HEK293 (cell line): ENCODE results near the gene MYO1D.

ENCODE experiments used
- EGR2 ChIP-seq: fragments of 450-650 bp; formaldehyde crosslinking; IDR thresholded peaks from 2 replicates; pipeline ENCODE4 v1.5.1; 2016; ENCODE audit warnings: low read depth, missing biosample characterization, missing genetic modification characterization
- HOXC10 ChIP-seq: sonication (generic); formaldehyde crosslinking; IDR thresholded peaks from 2 replicates; pipeline ENCODE4 v1.8.1; 2023; ENCODE audit warnings: mild to moderate bottlenecking, missing genetic modification reagents
- KLF10 ChIP-seq: fragments of 450-650 bp; IDR thresholded peaks from 2 replicates; pipeline ENCODE4 v1.5.1; 2018; ENCODE audit warnings: missing biosample characterization, mild to moderate bottlenecking, missing genetic modification characterization
- KLF7 ChIP-seq: fragments of 450-650 bp; formaldehyde crosslinking; IDR thresholded peaks from 2 replicates; pipeline ENCODE4 v1.5.1; 2016; ENCODE audit warnings: missing biosample characterization, missing genetic modification characterization, borderline replicate concordance
- PRDM1 ChIP-seq: fragments of 450-650 bp; formaldehyde crosslinking; IDR thresholded peaks from 2 replicates; pipeline ENCODE4; 2016; ENCODE audit warnings: missing biosample characterization, missing genetic modification characterization
- REST ChIP-seq: fragments of 450-650 bp; formaldehyde crosslinking; IDR thresholded peaks from 2 replicates; pipeline ENCODE4 v1.5.1; 2016; ENCODE audit warnings: missing biosample characterization, missing genetic modification characterization
- SP2 ChIP-seq: fragments of 450-650 bp; formaldehyde crosslinking; IDR thresholded peaks from 2 replicates; pipeline ENCODE4 v1.5.1; 2016; ENCODE audit warnings: missing biosample characterization, missing genetic modification characterization
- WT1 ChIP-seq: fragments of 450-650 bp; formaldehyde crosslinking; IDR thresholded peaks from 2 replicates; pipeline ENCODE4 v1.5.1; 2016; ENCODE audit warnings: missing biosample characterization, missing genetic modification characterization
- ZBTB11 ChIP-seq: fragments of 450-650 bp; formaldehyde crosslinking; conservative IDR thresholded peaks from 2 replicates; pipeline ENCODE4 v1.5.1; 2016; ENCODE audit warnings: low read depth, missing biosample characterization, missing genetic modification characterization
- ZFP69B ChIP-seq: fragments of 450-650 bp; formaldehyde crosslinking; IDR thresholded peaks from 2 replicates; pipeline ENCODE4 v1.5.1; 2016; ENCODE audit warnings: missing biosample characterization, missing genetic modification characterization
- ZNF24 ChIP-seq: fragments of 450-650 bp; formaldehyde crosslinking; IDR thresholded peaks from 2 replicates; pipeline ENCODE4 v1.5.1; 2016; ENCODE audit warnings: missing biosample characterization, missing genetic modification characterization
- ZNF324 ChIP-seq: fragments of 450-650 bp; formaldehyde crosslinking; IDR thresholded peaks from 2 replicates; pipeline ENCODE4 v1.5.1; 2016; ENCODE audit warnings: missing biosample characterization, missing genetic modification characterization
- ZNF391 ChIP-seq: fragments of 450-650 bp; formaldehyde crosslinking; IDR thresholded peaks from 2 replicates; pipeline ENCODE4 v1.5.1; 2016; ENCODE audit warnings: low read depth, missing biosample characterization, missing genetic modification characterization, borderline replicate concordance
- ZNF404 ChIP-seq: fragments of 450-650 bp; formaldehyde crosslinking; IDR thresholded peaks from 2 replicates; pipeline ENCODE4 v1.5.1; 2017; ENCODE audit warnings: missing biosample characterization, missing genetic modification characterization
- ZNF423 ChIP-seq: fragments of 450-650 bp; formaldehyde crosslinking; IDR thresholded peaks from 2 replicates; pipeline ENCODE4 v1.5.1; 2016; ENCODE audit warnings: missing biosample characterization, missing genetic modification characterization
- ZNF433 ChIP-seq: fragments of 450-650 bp; formaldehyde crosslinking; IDR thresholded peaks from 2 replicates; pipeline ENCODE4 v1.5.1; 2016; ENCODE audit warnings: missing biosample characterization, missing genetic modification characterization, low read depth
- ZNF513 ChIP-seq: fragments of 450-650 bp; IDR thresholded peaks from 2 replicates; pipeline ENCODE4 v1.5.1; 2018; ENCODE audit warnings: missing biosample characterization, missing genetic modification characterization
- ZNF639 ChIP-seq: fragments of 450-650 bp; formaldehyde crosslinking; IDR thresholded peaks from 2 replicates; pipeline ENCODE4 v1.5.1; 2016; ENCODE audit warnings: missing biosample characterization, missing genetic modification characterization
- ZNF664 ChIP-seq: fragments of 450-650 bp; formaldehyde crosslinking; IDR thresholded peaks from 2 replicates; pipeline ENCODE4 v1.5.1; 2016; ENCODE audit warnings: missing biosample characterization, missing genetic modification characterization
- ZNF707 ChIP-seq: fragments of 450-650 bp; formaldehyde crosslinking; IDR thresholded peaks from 2 replicates; pipeline ENCODE4 v1.5.1; 2016; ENCODE audit warnings: missing biosample characterization, missing genetic modification characterization
- ZNF777 ChIP-seq: fragments of 450-650 bp; formaldehyde crosslinking; IDR thresholded peaks from 2 replicates; pipeline ENCODE4 v1.5.1; 2017; ENCODE audit warnings: missing biosample characterization, missing genetic modification characterization, borderline replicate concordance
- TF ChIP-seq, protein P1 (sequence below): fragments of 450-650 bp; formaldehyde crosslinking; IDR thresholded peaks from 2 replicates; pipeline ENCODE4 v1.5.1; 2016; ENCODE audit warnings: missing biosample characterization, missing genetic modification characterization
- TF ChIP-seq, protein P2 (sequence below): fragments of 450-650 bp; formaldehyde crosslinking; IDR thresholded peaks from 2 replicates; pipeline ENCODE4 v1.5.1; 2016; ENCODE audit warnings: missing biosample characterization, missing genetic modification characterization
- TF ChIP-seq, protein P3 (sequence below): fragments of 450-650 bp; formaldehyde crosslinking; IDR thresholded peaks from 2 replicates; pipeline ENCODE4 v1.5.1; 2016; ENCODE audit warnings: missing biosample characterization, missing genetic modification characterization

MYO1D gene

DNA sequence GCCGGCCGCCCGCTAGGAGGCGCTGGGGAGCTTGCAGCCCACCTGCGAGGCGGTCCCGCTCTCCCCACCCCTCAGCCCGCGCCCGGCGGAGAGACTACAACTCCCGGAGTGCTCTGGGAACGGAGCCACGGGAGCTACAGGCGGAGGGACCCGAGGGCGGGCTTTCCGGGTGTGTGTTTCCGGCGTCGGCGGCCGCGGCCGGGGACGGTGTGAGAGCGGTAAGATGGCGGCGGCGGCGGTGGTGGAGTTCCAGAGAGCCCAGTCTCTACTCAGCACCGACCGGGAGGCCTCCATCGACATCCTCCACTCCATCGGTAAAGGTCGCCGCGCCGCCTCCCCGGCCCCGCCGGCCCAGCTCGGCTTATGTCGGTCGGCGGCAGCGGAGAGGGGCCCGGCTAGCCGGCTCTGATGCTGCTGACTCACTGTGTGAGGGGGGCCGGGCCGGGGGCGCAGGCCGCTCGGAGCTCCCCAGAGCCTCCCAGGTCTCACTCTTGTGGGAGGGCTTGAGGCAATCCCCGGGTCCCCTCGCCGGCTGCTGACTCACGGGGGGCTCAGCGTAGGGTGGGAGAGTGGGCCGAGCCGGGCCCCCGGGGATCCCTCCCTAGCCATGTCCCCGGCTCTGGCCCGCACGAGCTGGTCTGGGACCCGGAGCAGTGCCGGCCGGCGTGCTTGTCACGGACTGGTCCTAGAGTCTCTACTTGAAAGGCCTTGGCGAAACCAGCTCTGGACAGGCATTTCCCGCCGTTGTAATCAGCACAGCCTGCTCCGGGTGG lies 432.4 kb downstream of the MYO1D start, which contains the start of gene PSMD11 (continued):
- TF ChIP-seq ZNF639 (tag by site-specific recombination) (peak; percentile 81; the same call in 1 of the 2 replicates), ZNF324 (tag by site-specific recombination) (peak; percentile 78), ZFP69B (tag by site-specific recombination) (peak; percentile 60), ZNF24 (tag by site-specific recombination) (peak; percentile 16; the same call in 1 of the 2 replicates), SP2 (tag by site-specific recombination) (peak; percentile 85), EGR2 (tag by site-specific recombination) (peak; percentile 70; the same call in 1 of the 2 replicates), ZNF664 (tag by site-specific recombination) (no peak), ZNF423 (no peak), KLF7 (tag by site-specific recombination) (peak; percentile 84), WT1 (tag by site-specific recombination) (no peak; the same call in 1 of the 2 replicates), REST (no peak), KLF10 (tag by site-specific recombination) (peak; percentile 76; the same call in 1 of the 2 replicates), ZBTB11 (tag by site-specific recombination) (peak; percentile 99), ZNF404 (no peak), ZNF513 (tag by site-specific recombination) (no peak), ZNF707 (tag by site-specific recombination) (no peak), PRDM1 (tag by site-specific recombination) (no peak), ZNF391 (tag by site-specific recombination) (0 out of 2 replicates have a peak, but pooled peaks have one; percentile 46), HOXC10 (CRISPR knock-in tag) (no peak), ZNF433 (tag by site-specific recombination) (no peak), ZNF777 (no peak)
- TF ChIP-seq, protein P1, sequence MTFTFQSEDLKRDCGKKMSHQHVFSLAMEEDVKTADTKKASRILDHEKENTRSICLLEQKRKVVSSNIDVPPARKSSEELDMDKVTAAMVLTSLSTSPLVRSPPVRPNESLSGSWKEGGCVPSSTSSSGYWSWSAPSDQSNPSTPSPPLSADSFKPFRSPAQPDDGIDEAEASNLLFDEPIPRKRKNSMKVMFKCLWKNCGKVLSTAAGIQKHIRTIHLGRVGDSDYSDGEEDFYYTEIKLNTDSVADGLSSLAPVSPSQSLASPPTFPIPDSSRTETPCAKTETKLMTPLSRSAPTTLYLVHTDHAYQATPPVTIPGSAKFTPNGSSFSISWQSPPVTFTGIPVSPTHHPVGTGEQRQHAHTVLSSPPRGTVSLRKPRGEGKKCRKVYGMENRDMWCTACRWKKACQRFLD (tag by site-specific recombination): peak; percentile 67; the same call in 1 of the 2 replicates
- TF ChIP-seq, protein P2, sequence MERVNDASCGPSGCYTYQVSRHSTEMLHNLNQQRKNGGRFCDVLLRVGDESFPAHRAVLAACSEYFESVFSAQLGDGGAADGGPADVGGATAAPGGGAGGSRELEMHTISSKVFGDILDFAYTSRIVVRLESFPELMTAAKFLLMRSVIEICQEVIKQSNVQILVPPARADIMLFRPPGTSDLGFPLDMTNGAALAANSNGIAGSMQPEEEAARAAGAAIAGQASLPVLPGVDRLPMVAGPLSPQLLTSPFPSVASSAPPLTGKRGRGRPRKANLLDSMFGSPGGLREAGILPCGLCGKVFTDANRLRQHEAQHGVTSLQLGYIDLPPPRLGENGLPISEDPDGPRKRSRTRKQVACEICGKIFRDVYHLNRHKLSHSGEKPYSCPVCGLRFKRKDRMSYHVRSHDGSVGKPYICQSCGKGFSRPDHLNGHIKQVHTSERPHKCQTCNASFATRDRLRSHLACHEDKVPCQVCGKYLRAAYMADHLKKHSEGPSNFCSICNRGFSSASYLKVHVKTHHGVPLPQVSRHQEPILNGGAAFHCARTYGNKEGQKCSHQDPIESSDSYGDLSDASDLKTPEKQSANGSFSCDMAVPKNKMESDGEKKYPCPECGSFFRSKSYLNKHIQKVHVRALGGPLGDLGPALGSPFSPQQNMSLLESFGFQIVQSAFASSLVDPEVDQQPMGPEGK: peak; percentile 82
- TF ChIP-seq, protein P3, sequence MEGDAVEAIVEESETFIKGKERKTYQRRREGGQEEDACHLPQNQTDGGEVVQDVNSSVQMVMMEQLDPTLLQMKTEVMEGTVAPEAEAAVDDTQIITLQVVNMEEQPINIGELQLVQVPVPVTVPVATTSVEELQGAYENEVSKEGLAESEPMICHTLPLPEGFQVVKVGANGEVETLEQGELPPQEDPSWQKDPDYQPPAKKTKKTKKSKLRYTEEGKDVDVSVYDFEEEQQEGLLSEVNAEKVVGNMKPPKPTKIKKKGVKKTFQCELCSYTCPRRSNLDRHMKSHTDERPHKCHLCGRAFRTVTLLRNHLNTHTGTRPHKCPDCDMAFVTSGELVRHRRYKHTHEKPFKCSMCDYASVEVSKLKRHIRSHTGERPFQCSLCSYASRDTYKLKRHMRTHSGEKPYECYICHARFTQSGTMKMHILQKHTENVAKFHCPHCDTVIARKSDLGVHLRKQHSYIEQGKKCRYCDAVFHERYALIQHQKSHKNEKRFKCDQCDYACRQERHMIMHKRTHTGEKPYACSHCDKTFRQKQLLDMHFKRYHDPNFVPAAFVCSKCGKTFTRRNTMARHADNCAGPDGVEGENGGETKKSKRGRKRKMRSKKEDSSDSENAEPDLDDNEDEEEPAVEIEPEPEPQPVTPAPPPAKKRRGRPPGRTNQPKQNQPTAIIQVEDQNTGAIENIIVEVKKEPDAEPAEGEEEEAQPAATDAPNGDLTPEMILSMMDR (tag by site-specific recombination): peak; percentile 97
